Spinal cord (tissue), 10 donors: Measurements from ENCODE around the gene DEGS2. TPM values are rescaled to one million over a fixed set of nuclear protein-coding genes. Genes with fewer than 3 reads are reported as not detected.

ENCODE experiments used
- DNase-seq, 6 donors: peaks; one replicate each; pipeline versions ENCODE4 v3.0.0 to v3.0.0-alpha.2; 2013 to 2015; ENCODE audit warnings: low spot score in 6 of 6, low read depth in 4 of 6
- H3K27ac ChIP-seq: one replicate; pipeline ENCODE4 v1.5.1; 2013; ENCODE audit warnings: low read depth, low read length, control low read depth
- H3K27me3 ChIP-seq: one replicate; pipeline ENCODE4 v1.6.1; 2013; ENCODE audit warnings: low read length; ENCODE audit not compliant: control insufficient read depth, insufficient read depth
- H3K36me3 ChIP-seq: one replicate; pipeline ENCODE4 v1.6.1; 2013; ENCODE audit warnings: low read length; ENCODE audit not compliant: control insufficient read depth, insufficient read depth
- H3K4me1 ChIP-seq: one replicate; pipeline ENCODE4 v1.6.1; 2013; ENCODE audit warnings: low read length; ENCODE audit not compliant: control insufficient read depth, insufficient read depth
- H3K4me3 ChIP-seq: one replicate; pipeline ENCODE4 v1.5.1; 2013; ENCODE audit warnings: low read depth, low read length, control low read depth
- H3K9me3 ChIP-seq: one replicate; pipeline ENCODE4 v1.6.1; 2013; ENCODE audit warnings: low read length; ENCODE audit not compliant: control insufficient read depth, insufficient read depth
- WGBS: methylation state at CpG from one replicate; pipeline ENCODE4 v1.1.5; 2013; ENCODE audit warnings: missing lambda C conversion rate; ENCODE audit not compliant: insufficient coverage; 5-methylcytosine and 5-hydroxymethylcytosine counted together
- polyA plus RNA-seq, 2 donors: library from polyadenylated mRNA; unstranded; fragments of 120-200 nt; gene quantifications; one replicate each; pipeline ENCODE4 v1.2.1, GENCODE V29; 2013; ENCODE audit not compliant: insufficient read length in 2 of 2
- total RNA-seq, 2 donors: library from RNA; depleted of rRNA in 1 of 2; stranded (reverse); fragments of 120-200 nt in 1 of 2; fragments of >200 nt in 1 of 2; gene quantifications; one replicate each; pipeline versions ENCODE4 v1.2.3 to v1.2.4, GENCODE V29; 2013 to 2014
- donor health status: healthy.

DEGS2 gene
- total and polyA plus RNA-seq, 4 donors: 0.99 to 7.4 (median 3.6) TPM

GRCh38 chr14:100135784-100136183, 23.7 kb downstream of the DEGS2 start:
- DNase-seq: no peak
- Histone ChIP-seq H3K9me3 (no peaks in the 10 kb centered on the region), H3K4me1 (peaks cover 9% of the 10 kb centered on the region), H3K4me3 (no peak overlapping the region), H3K27me3 (no peaks in the 10 kb centered on the region), H3K36me3 (peaks cover 94% of the 10 kb centered on the region), H3K27ac (no peak overlapping the region)
- WGBS: 87% methylated on average over 4 of the region's 5 CpGs

- Histone ChIP-seq H3K27ac (no peak overlapping the region), H3K27me3 (no peaks in the 10 kb centered on the region), H3K36me3 (peaks cover 97% of the 10 kb centered on the region), H3K4me1 (peaks cover 1% of the 10 kb centered on the region), H3K4me3 (no peak overlapping the region), H3K9me3 (no peaks in the 10 kb centered on the region)
- 94% methylated on average over 3 of the region's 9 CpGs for WGBS
- no peak for DNase-seq
Observed at GRCh38 chr14:100135073-100135472, 24.4 kb downstream of the DEGS2 start.

- peaks cover 95% of the 10 kb centered on the region for H3K36me3 ChIP-seq
- DNase-seq: no peak
- WGBS: 77% methylated on average over 4 of the region's 8 CpGs
- H3K9me3 ChIP-seq: no peaks in the 10 kb centered on the region
- no peak overlapping the region for H3K27ac ChIP-seq
- no peaks in the 10 kb centered on the region for H3K4me1 ChIP-seq
- H3K27me3 ChIP-seq: no peaks in the 10 kb centered on the region
- no peak overlapping the region for H3K4me3 ChIP-seq
Observed at GRCh38 chr14:100134586-100134985, 24.9 kb downstream of the DEGS2 start.

GRCh38 chr14:100132903-100133510, 26.4 kb downstream of the DEGS2 start:
- H3K27ac ChIP-seq: no peak overlapping the region
- H3K9me3 ChIP-seq: no peaks in the 10 kb centered on the region
- peaks cover 6% of the 10 kb centered on the region for H3K4me1 ChIP-seq

GRCh38 chr14:100132161-100132902, 27.1 kb downstream of the DEGS2 start:
- peaks cover 86% of the 10 kb centered on the region for H3K36me3 ChIP-seq
- no peaks in the 10 kb centered on the region for H3K9me3 ChIP-seq
- peaks cover 8% of the 10 kb centered on the region for H3K4me1 ChIP-seq
- 87% methylated on average over 22 of the region's 25 CpGs for WGBS
- H3K27me3 ChIP-seq: no peaks in the 10 kb centered on the region
- no peak overlapping the region for H3K4me3 ChIP-seq
- H3K27ac ChIP-seq: no peak overlapping the region
- DNase-seq: no peak

More at GRCh38 chr14:100132903-100133510, 26.4 kb downstream of the DEGS2 start:
- WGBS: 84% methylated on average over 10 of the region's 12 CpGs
- H3K27me3 ChIP-seq: no peaks in the 10 kb centered on the region
- no peak for DNase-seq
- no peak overlapping the region for H3K4me3 ChIP-seq
- H3K36me3 ChIP-seq: peaks cover 86% of the 10 kb centered on the region

- Histone ChIP-seq H3K9me3 (no peaks in the 10 kb centered on the region), H3K4me1 (peaks cover 8% of the 10 kb centered on the region), H3K27me3 (no peaks in the 10 kb centered on the region), H3K4me3 (no peak overlapping the region), H3K36me3 (peaks cover 86% of the 10 kb centered on the region), H3K27ac (no peak overlapping the region)
- no peak for DNase-seq
- WGBS: 74% methylated on average over 4 of the region's 6 CpGs
Observed at GRCh38 chr14:100131181-100131580, 28.3 kb downstream of the DEGS2 start.

- Histone ChIP-seq H3K4me3 (no peak overlapping the region), H3K4me1 (peaks cover 8% of the 10 kb centered on the region), H3K27me3 (no peaks in the 10 kb centered on the region), H3K27ac (no peak overlapping the region), H3K36me3 (peaks cover 87% of the 10 kb centered on the region), H3K9me3 (no peaks in the 10 kb centered on the region)
- WGBS: 87% methylated on average over 11 of the region's 11 CpGs
- DNase-seq: no peak
Observed at GRCh38 chr14:100130521-100130920, 28.9 kb downstream of the DEGS2 start.

GRCh38 chr14:100129161-100129589, 30.3 kb downstream of the DEGS2 start:
- H3K4me3 ChIP-seq: no peak overlapping the region
- H3K4me1 ChIP-seq: peaks cover 8% of the 10 kb centered on the region
- peaks cover 86% of the 10 kb centered on the region for H3K36me3 ChIP-seq
- no peak overlapping the region for H3K27ac ChIP-seq
- DNase-seq: no peak
- WGBS: 55% methylated on average over 6 of the region's 7 CpGs
- no peaks in the 10 kb centered on the region for H3K27me3 ChIP-seq
- no peaks in the 10 kb centered on the region for H3K9me3 ChIP-seq

- Histone ChIP-seq H3K27me3 (no peaks in the 10 kb centered on the region), H3K36me3 (peaks cover 87% of the 10 kb centered on the region), H3K9me3 (no peaks in the 10 kb centered on the region), H3K27ac (no peak overlapping the region), H3K4me3 (no peak overlapping the region), H3K4me1 (peaks cover 8% of the 10 kb centered on the region)
- no peak for DNase-seq
- 76% methylated on average over 10 of the region's 12 CpGs for WGBS
Observed at GRCh38 chr14:100128688-100129087, 30.8 kb downstream of the DEGS2 start.
